Tibial nerve (tissue), 4 donors: ENCODE measurements around the gene CCDC102B. TPM values are rescaled to one million over a fixed set of nuclear protein-coding genes. Genes with fewer than 3 reads are reported as not detected.

Experiments
- DNase-seq, 2 donors: peaks; one replicate each; pipeline ENCODE4 v3.0.0-alpha.2; 2019; ENCODE audit warnings: low spot score in 2 of 2
- H3K27ac ChIP-seq, 4 donors: fragments of 200-600 bp; sonication (generic) in 3 of 4; one replicate each; pipeline ENCODE4 v1.5.1; 2017 to 2019; ENCODE audit warnings: mild to moderate bottlenecking in 1 of 4
- H3K27me3 ChIP-seq, 2 donors: fragments of 200-600 bp; sonication (generic) in 1 of 2; one replicate each; pipeline versions ENCODE4 v1.5.1 to v1.6.0; 2017 to 2019
- H3K36me3 ChIP-seq, 3 donors: fragments of 200-600 bp; sonication (generic); one replicate each; pipeline ENCODE4 v1.5.1; 2018 to 2019
- H3K4me1 ChIP-seq, 4 donors: fragments of 200-600 bp; sonication (generic) in 3 of 4; one replicate each; pipeline ENCODE4 v1.5.1; 2017 to 2019
- H3K4me3 ChIP-seq, 4 donors: fragments of 200-600 bp; sonication (generic) in 3 of 4; one replicate each; pipeline ENCODE4 v1.5.1; 2017 to 2019; ENCODE audit warnings: mild to moderate bottlenecking in 1 of 4, moderate library complexity in 1 of 4
- H3K9me3 ChIP-seq, 4 donors: fragments of 200-600 bp; sonication (generic) in 3 of 4; one replicate each; pipeline ENCODE4 v1.5.1; 2017 to 2019
- EP300 ChIP-seq, 2 donors: sonication (generic); formaldehyde crosslinking; IDR thresholded peaks; one replicate each; pipeline ENCODE4 v1.6.1; 2017; ENCODE audit warnings: antibody characterized with exemption in 2 of 2, mild to moderate bottlenecking in 1 of 2
- POLR2A ChIP-seq, 2 donors: fragments of 450-650 bp; IDR thresholded peaks; one replicate each; pipeline ENCODE4 v1.6.1; 2017; ENCODE audit warnings: antibody characterized with exemption in 2 of 2, mild to moderate bottlenecking in 2 of 2, moderate library complexity in 2 of 2
- WGBS, 2 donors: methylation state at CpG; one replicate each; pipeline ENCODE4 v1.1.5; 2018; 5-methylcytosine and 5-hydroxymethylcytosine counted together
- total RNA-seq, 4 donors: library from RNA; depleted of rRNA; stranded (reverse); fragments of >200 nt; gene quantifications; one replicate each; pipeline ENCODE4 v1.1.0, GENCODE V29; 2016
- TF ChIP-seq, protein P1 (sequence below), 5 experiments: fragments of 200-600 bp in 3 of 5; fragments of 450-650 bp in 2 of 5; sonication (generic) in 3 of 5; IDR thresholded peaks; one replicate each; pipeline ENCODE4 v1.5.1; 2016 to 2019; ENCODE audit warnings: antibody characterized with exemption in 5 of 5, mild to moderate bottlenecking in 3 of 5, moderate library complexity in 2 of 5

Gene CCDC102B
- total RNA-seq, 4 donors from 2014 or later, result 5.7 to 27.5 (median 15.3) TPM

DNA sequence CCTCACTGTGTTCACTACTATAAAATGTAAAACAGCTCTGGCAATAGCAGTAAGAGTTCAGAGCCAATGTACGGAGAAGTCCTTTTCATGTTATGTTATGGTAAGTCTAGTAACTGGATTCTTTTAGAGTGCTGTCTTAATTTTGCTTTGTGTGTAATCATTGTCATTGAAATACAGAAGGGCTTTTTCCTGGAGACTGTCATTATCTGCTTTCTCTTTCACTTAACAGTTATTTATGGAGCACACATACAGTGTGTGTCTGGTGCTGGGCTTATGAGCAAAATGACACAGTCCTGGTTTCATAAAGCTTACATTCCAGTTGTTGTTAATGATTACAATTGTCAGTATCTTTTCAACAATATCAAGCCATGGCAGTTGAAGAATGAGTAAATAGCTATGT lies 95.5 kb downstream of the CCDC102B start:
- 63 to 66% methylated on average over 1 of the region's 1 CpG for WGBS, 2 donors
- no peak overlapping the region for H3K4me3 ChIP-seq
- H3K27me3 ChIP-seq, result no peaks in the 10 kb centered on the region
- H3K36me3 ChIP-seq, result no peaks in the 10 kb centered on the region
- no peaks in the 10 kb centered on the region for H3K9me3 ChIP-seq
- DNase-seq, result no peak
- no peak for TF ChIP-seq EP300 (IDR thresholded peaks at IDR 0.05)
- no peak for TF ChIP-seq POLR2A (IDR thresholded peaks at IDR 0.05)
- TF ChIP-seq, protein P1, sequence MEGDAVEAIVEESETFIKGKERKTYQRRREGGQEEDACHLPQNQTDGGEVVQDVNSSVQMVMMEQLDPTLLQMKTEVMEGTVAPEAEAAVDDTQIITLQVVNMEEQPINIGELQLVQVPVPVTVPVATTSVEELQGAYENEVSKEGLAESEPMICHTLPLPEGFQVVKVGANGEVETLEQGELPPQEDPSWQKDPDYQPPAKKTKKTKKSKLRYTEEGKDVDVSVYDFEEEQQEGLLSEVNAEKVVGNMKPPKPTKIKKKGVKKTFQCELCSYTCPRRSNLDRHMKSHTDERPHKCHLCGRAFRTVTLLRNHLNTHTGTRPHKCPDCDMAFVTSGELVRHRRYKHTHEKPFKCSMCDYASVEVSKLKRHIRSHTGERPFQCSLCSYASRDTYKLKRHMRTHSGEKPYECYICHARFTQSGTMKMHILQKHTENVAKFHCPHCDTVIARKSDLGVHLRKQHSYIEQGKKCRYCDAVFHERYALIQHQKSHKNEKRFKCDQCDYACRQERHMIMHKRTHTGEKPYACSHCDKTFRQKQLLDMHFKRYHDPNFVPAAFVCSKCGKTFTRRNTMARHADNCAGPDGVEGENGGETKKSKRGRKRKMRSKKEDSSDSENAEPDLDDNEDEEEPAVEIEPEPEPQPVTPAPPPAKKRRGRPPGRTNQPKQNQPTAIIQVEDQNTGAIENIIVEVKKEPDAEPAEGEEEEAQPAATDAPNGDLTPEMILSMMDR (IDR thresholded peaks at IDR 0.05), result no peak
- H3K4me1 ChIP-seq, result no peaks in the 10 kb centered on the region
- H3K27ac ChIP-seq, result no peak overlapping the region

DNA sequence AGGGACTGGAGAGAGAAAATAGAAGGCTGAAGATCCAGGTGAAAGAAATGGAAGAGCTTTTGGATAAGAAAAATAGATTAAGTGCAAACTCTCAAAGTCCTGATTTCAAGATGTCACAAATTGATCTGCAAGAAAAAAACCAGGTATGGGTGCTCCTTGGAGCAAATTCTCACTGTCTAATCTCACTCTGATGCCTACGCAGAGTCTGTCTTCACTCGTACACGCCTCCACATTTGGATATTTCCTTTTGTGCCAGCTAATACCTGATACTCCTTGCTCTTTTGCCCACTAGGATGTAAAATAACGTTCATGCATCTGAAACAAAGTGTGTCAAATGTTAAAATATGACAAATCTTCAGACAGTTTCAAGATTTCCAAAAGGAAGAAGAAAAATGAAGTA lies 99.4 kb downstream of the CCDC102B start:
- Histone ChIP-seq H3K4me3 (no peak overlapping the region), H3K4me1 (no peaks in the 10 kb centered on the region), H3K27me3 (no peaks in the 10 kb centered on the region), H3K27ac (no peak overlapping the region), H3K36me3 (no peaks in the 10 kb centered on the region), H3K9me3 (no peaks in the 10 kb centered on the region)
- whole genome bisulfite sequencing, 2 donors, result 89 to 92% methylated on average over 4 of the region's 4 CpGs
- TF ChIP-seq, protein P1 (IDR thresholded peaks at IDR 0.05), result no peak
- TF ChIP-seq POLR2A (IDR thresholded peaks at IDR 0.05) (no peak), EP300 (IDR thresholded peaks at IDR 0.05) (no peak)
- no peak for DNase-seq

GRCh38 chr18:68909579-68909978 lies 111.7 kb downstream of the CCDC102B start:
- Histone ChIP-seq H3K9me3 (no peaks in the 10 kb centered on the region), H3K27me3 (no peaks in the 10 kb centered on the region), H3K27ac (no peak overlapping the region), H3K4me1 (no peaks in the 10 kb centered on the region), H3K4me3 (no peak overlapping the region), H3K36me3 (no peaks in the 10 kb centered on the region)
- DNase-seq, result no peak
- TF ChIP-seq POLR2A (IDR thresholded peaks at IDR 0.05) (no peak), EP300 (IDR thresholded peaks at IDR 0.05) (no peak)
- TF ChIP-seq, protein P1 (IDR thresholded peaks at IDR 0.05), result no peak

- H3K4me3 ChIP-seq, result no peak overlapping the region
Measured at GRCh38 chr18:68915061-68915460, 117.2 kb downstream of the CCDC102B start.

GRCh38 chr18:68916734-68917133 lies 118.9 kb downstream of the CCDC102B start:
- no peaks in the 10 kb centered on the region for H3K9me3 ChIP-seq
- WGBS, 2 donors, result 78 to 80% methylated on average over 5 of the region's 5 CpGs
- no peaks in the 10 kb centered on the region for H3K27me3 ChIP-seq
- DNase-seq, result no peak
- no peaks in the 10 kb centered on the region for H3K4me1 ChIP-seq
- no peak overlapping the region for H3K27ac ChIP-seq
- H3K36me3 ChIP-seq, result no peaks in the 10 kb centered on the region
- no peak overlapping the region for H3K4me3 ChIP-seq
- TF ChIP-seq, protein P1 (IDR thresholded peaks at IDR 0.05), result no peak
- TF ChIP-seq EP300 (IDR thresholded peaks at IDR 0.05), result no peak
- no peak for TF ChIP-seq POLR2A (IDR thresholded peaks at IDR 0.05)

More at GRCh38 chr18:68915061-68915460, 117.2 kb downstream of the CCDC102B start:
- Histone ChIP-seq H3K27me3 (no peaks in the 10 kb centered on the region), H3K4me1 (no peaks in the 10 kb centered on the region), H3K9me3 (no peaks in the 10 kb centered on the region), H3K27ac (no peak overlapping the region), H3K36me3 (no peaks in the 10 kb centered on the region)
- TF ChIP-seq POLR2A (IDR thresholded peaks at IDR 0.05) (no peak), EP300 (IDR thresholded peaks at IDR 0.05) (no peak)
- TF ChIP-seq, protein P1 (IDR thresholded peaks at IDR 0.05), result no peak
- DNase-seq, result no peak
- WGBS, 2 donors, result 92 to 94% methylated on average over 2 of the region's 2 CpGs
